ENCODE measurements around the gene FOXA3. TPM values are rescaled to one million over a fixed set of nuclear protein-coding genes. Genes with fewer than 3 reads are reported as not detected.

The FOXA3 gene
- total and polyA plus RNA-seq, 8 donors, result 19.8 to 45.0 (median 25.8) TPM

GRCh38 chr19:45881082-45881908 is 17.2 kb downstream of the FOXA3 start:
- TF ChIP-seq CTCF (IDR thresholded peaks at IDR 0.05), result no peak
- Histone ChIP-seq H3K27me3 (no peaks in the 10 kb centered on the region), H3K36me3 (no peaks in the 10 kb centered on the region), H3K27ac (peak overlapping the region; percentile 61 to 96 (median 84)), H3K4me3 (peak overlapping the region in 2 of 4 donors; percentile 50 to 83), H3K4me1 (peaks cover 50 to 57% (median 57%) of the 10 kb centered on the region in 3 donors), H3K9me3 (no peaks in the 10 kb centered on the region)
- FAIRE-seq, result no peak
- WGBS, 2 donors, result 24 to 26% methylated on average over 10 of the region's 10 CpGs
- DNase-seq, result peak in 4 of 6 donors; percentile 54 to 60 (median 58)
- ATAC-seq, result peak in 1 of 4 donors; percentile 3
- intact Hi-C loops (cut with DNase I), result no loop called here

- FAIRE-seq (no peak), DNase-seq (peak; percentile 77 to 89 (median 86)), ATAC-seq (peak; percentile 46 to 54 (median 50))
- TF ChIP-seq CTCF (IDR thresholded peaks at IDR 0.05), result no peak
- Histone ChIP-seq H3K4me3 (peak overlapping the region in 3 of 4 donors; percentile 21 to 83 (median 50)), H3K36me3 (no peaks in the 10 kb centered on the region), H3K27me3 (no peaks in the 10 kb centered on the region), H3K27ac (peak overlapping the region; percentile 61 to 96 (median 84)), H3K4me1 (peaks cover 44 to 52% (median 50%) of the 10 kb centered on the region in 3 donors), H3K9me3 (no peaks in the 10 kb centered on the region)
- WGBS, 2 donors, result 11 to 14% methylated on average over 4 of the region's 4 CpGs
- intact Hi-C loops (cut with DNase I), result loop anchor here in 1 of 3 donors (2.0 kb wide), 1 partner anchor 17 kb away; the partner anchor contains the start of gene FOXA3
These were observed 17.9 kb downstream of the FOXA3 start for GRCh38 chr19:45881909-45882528.

- H3K4me1 ChIP-seq, result peaks cover 38 to 52% (median 49%) of the 10 kb centered on the region in 3 donors
- 3 to 5% methylated on average over 47 of the region's 47 CpGs for WGBS, 2 donors
- FAIRE-seq (no peak), DNase-seq (peak; percentile 96 to 99 (median 98)), ATAC-seq (peak; percentile 59 to 73 (median 62))
- no peaks in the 10 kb centered on the region for H3K9me3 ChIP-seq
- TF ChIP-seq CTCF (IDR thresholded peaks at IDR 0.05), result peak; percentile 89 to 94 (median 92)
- peak overlapping the region; percentile 61 to 96 (median 84) for H3K27ac ChIP-seq
- intact Hi-C loops (cut with DNase I), result loop anchor here in 1 of 3 donors (2.0 kb wide), 1 partner anchor 18 kb away; the partner anchor contains the start of gene FOXA3
- H3K36me3 ChIP-seq, result no peaks in the 10 kb centered on the region
- peak overlapping the region; percentile 12 to 83 (median 61) for H3K4me3 ChIP-seq
- no peaks in the 10 kb centered on the region for H3K27me3 ChIP-seq
These were observed 18.8 kb downstream of the FOXA3 start for GRCh38 chr19:45882652-45883585.

GRCh38 chr19:45883586-45883880 is 19.4 kb downstream of the FOXA3 start:
- H3K27me3 ChIP-seq, result no peaks in the 10 kb centered on the region
- H3K27ac ChIP-seq, result peak overlapping the region in 2 of 4 donors; percentile 17 to 96
- H3K4me1 ChIP-seq, result peaks cover 31 to 48% (median 47%) of the 10 kb centered on the region in 3 donors
- no peaks in the 10 kb centered on the region for H3K9me3 ChIP-seq
- 5 to 10% methylated on average over 5 of the region's 5 CpGs for WGBS, 2 donors
- DNase-seq (peak in 1 of 6 donors; percentile 56), ATAC-seq (no peak), FAIRE-seq (no peak)
- peak overlapping the region; percentile 2 to 83 (median 75) for H3K4me3 ChIP-seq
- TF ChIP-seq CTCF (IDR thresholded peaks at IDR 0.05), result no peak
- intact Hi-C loops (cut with DNase I), result loop anchor here in 1 of 3 donors (2.0 kb wide), 1 partner anchor 19 kb away; the partner anchor contains the start of gene FOXA3
- H3K36me3 ChIP-seq, result no peaks in the 10 kb centered on the region

Data from pancreas (tissue), 10 donors.